Measurements from ENCODE around the gene MEGF9. TPM values are rescaled to one million over a fixed set of nuclear protein-coding genes. Genes with fewer than 3 reads are reported as not detected.

Gene MEGF9
- total RNA-seq, 4 donors from 2014 or later: 65.2 to 194 (median 138) TPM

GRCh38 chr9:120688758-120689157 is 25.5 kb downstream of the MEGF9 start:
- H3K36me3 ChIP-seq: no peaks in the 10 kb centered on the region
- no peaks in the 10 kb centered on the region for H3K27me3 ChIP-seq
- DNase-seq: no peak
- no peak overlapping the region for H3K4me3 ChIP-seq (replicated peaks in 1 of 3)
- WGBS, 2 donors: 88 to 89% methylated on average over 3 of the region's 3 CpGs
- no peaks in the 10 kb centered on the region for H3K9me3 ChIP-seq
- peaks cover 43 to 90% of the 10 kb centered on the region in 2 donors for H3K4me1 ChIP-seq
- intact Hi-C loops (cut with DNase I): no loop called here
- H3K27ac ChIP-seq: peak overlapping the region in 2 of 3 donors; percentile 61 to 77
- TF ChIP-seq CTCF (IDR thresholded peaks at IDR 0.05) (no peak), POLR2A (IDR thresholded peaks at IDR 0.05) (no peak)

GRCh38 chr9:120683150-120683549 is 31.1 kb downstream of the MEGF9 start:
- Histone ChIP-seq H3K36me3 (no peaks in the 10 kb centered on the region), H3K9me3 (no peaks in the 10 kb centered on the region), H3K4me1 (peaks cover 23 to 58% of the 10 kb centered on the region in 2 donors), H3K27me3 (no peaks in the 10 kb centered on the region), H3K4me3 (replicated peaks in 1 of 3) (no peak overlapping the region), H3K27ac (peak overlapping the region in 2 of 3 donors; percentile 85 to 94)
- DNase-seq: no peak
- WGBS, 2 donors: 80 to 87% methylated on average over 3 of the region's 3 CpGs
- no peak for TF ChIP-seq POLR2A (IDR thresholded peaks at IDR 0.05)
- no peak for TF ChIP-seq CTCF (IDR thresholded peaks at IDR 0.05)
- intact Hi-C loops (cut with DNase I): no loop called here

GRCh38 chr9:120681121-120681520 is 33.1 kb downstream of the MEGF9 start:
- no peak overlapping the region for H3K27ac ChIP-seq
- no peak for DNase-seq
- H3K4me3 ChIP-seq (replicated peaks in 1 of 3): no peak overlapping the region
- intact Hi-C loops (cut with DNase I): no loop called here
- 97% methylated on average over 6 of the region's 6 CpGs for WGBS, 2 donors
- TF ChIP-seq POLR2A (IDR thresholded peaks at IDR 0.05): no peak
- no peak for TF ChIP-seq CTCF (IDR thresholded peaks at IDR 0.05)
- no peaks in the 10 kb centered on the region for H3K27me3 ChIP-seq
- no peaks in the 10 kb centered on the region for H3K36me3 ChIP-seq
- H3K4me1 ChIP-seq: peaks cover 26 to 45% of the 10 kb centered on the region in 2 donors
- no peaks in the 10 kb centered on the region for H3K9me3 ChIP-seq

GRCh38 chr9:120680579-120680978 is 33.7 kb downstream of the MEGF9 start:
- peaks cover 26 to 46% of the 10 kb centered on the region in 2 donors for H3K4me1 ChIP-seq
- intact Hi-C loops (cut with DNase I): no loop called here
- no peak for DNase-seq
- no peaks in the 10 kb centered on the region for H3K27me3 ChIP-seq
- H3K27ac ChIP-seq: no peak overlapping the region
- no peaks in the 10 kb centered on the region for H3K9me3 ChIP-seq
- no peak overlapping the region for H3K4me3 ChIP-seq (replicated peaks in 1 of 3)
- no peaks in the 10 kb centered on the region for H3K36me3 ChIP-seq
- 96 to 97% methylated on average over 4 of the region's 4 CpGs for WGBS, 2 donors
- TF ChIP-seq POLR2A (IDR thresholded peaks at IDR 0.05): no peak

- no peaks in the 10 kb centered on the region for H3K27me3 ChIP-seq
- no peak overlapping the region for H3K4me3 ChIP-seq (replicated peaks in 1 of 3)
- WGBS, 2 donors: 90 to 96% methylated on average over 4 of the region's 4 CpGs
- no peak overlapping the region for H3K27ac ChIP-seq
- H3K4me1 ChIP-seq: peaks cover 26 to 44% of the 10 kb centered on the region in 2 donors
- DNase-seq: no peak
- no peaks in the 10 kb centered on the region for H3K36me3 ChIP-seq
- H3K9me3 ChIP-seq: no peaks in the 10 kb centered on the region
- intact Hi-C loops (cut with DNase I): no loop called here
- no peak for TF ChIP-seq POLR2A (IDR thresholded peaks at IDR 0.05)
- TF ChIP-seq CTCF (IDR thresholded peaks at IDR 0.05): no peak
These were observed 34.1 kb downstream of the MEGF9 start for GRCh38 chr9:120680161-120680560.

GRCh38 chr9:120677965-120678364 is 36.3 kb downstream of the MEGF9 start:
- intact Hi-C loops (cut with DNase I): no loop called here
- Histone ChIP-seq H3K27me3 (no peaks in the 10 kb centered on the region), H3K27ac (no peak overlapping the region), H3K9me3 (no peaks in the 10 kb centered on the region), H3K4me3 (replicated peaks in 1 of 3) (no peak overlapping the region), H3K36me3 (no peaks in the 10 kb centered on the region), H3K4me1 (peaks cover 15 to 26% of the 10 kb centered on the region in 2 donors)
- no peak for DNase-seq
- no peak for TF ChIP-seq POLR2A (IDR thresholded peaks at IDR 0.05)
- no peak for TF ChIP-seq CTCF (IDR thresholded peaks at IDR 0.05)
- WGBS, 2 donors: 76 to 93% methylated on average over 1 of the region's 1 CpG

All from thyroid gland (tissue), 4 donors.